ENCODE data around the gene SPPL3.
"Not testable (repeated sequence)": the region's sequence is repeated elsewhere in the genome, so short reads cannot be mapped to it uniquely, and the experiment has no call there.

The SPPL3 gene

GRCh38 chr12:120839503-120839902, 64.7 kb downstream of the SPPL3 start:
- H4K20me1 ChIP-seq (ENCODE audit: insufficient read depth) = no peaks in the 10 kb centered on the region
- H2AFZ ChIP-seq (ENCODE audit: low read depth) = no peak overlapping the region
- H3K27ac ChIP-seq = no peak overlapping the region
- no peaks in the 10 kb centered on the region for H3K27me3 ChIP-seq (ENCODE audit: insufficient read depth, low read depth)
- H3K79me2 ChIP-seq (ENCODE audit: insufficient read depth, low read depth) = 0 out of 2 replicates have a peak, but pooled peaks cover 7% of the 10 kb centered on the region
- H3K9ac ChIP-seq = no peak overlapping the region
- H3K4me2 ChIP-seq = no peak overlapping the region
- peaks cover 47% of the 10 kb centered on the region for H3K4me1 ChIP-seq (ENCODE audit: low read depth, poor library complexity, severe bottlenecking)
- H3K4me3 ChIP-seq (IDR thresholded peaks at IDR 0.05; ENCODE audit: insufficient read depth, low read depth, low read length) = no peak overlapping the region
- no peaks in the 10 kb centered on the region for H3K36me3 ChIP-seq (ENCODE audit: insufficient read depth)
- no peak for TF ChIP-seq CTCF (conservative IDR thresholded peaks at IDR 0.05; ENCODE audit: low read depth, low read length)

GRCh38 chr12:120838629-120839383, 65.4 kb downstream of the SPPL3 start:
- not testable (repeated sequence) for H3K4me3 ChIP-seq (IDR thresholded peaks at IDR 0.05; ENCODE audit: insufficient read depth, low read depth, low read length); H3K79me2 ChIP-seq (ENCODE audit: insufficient read depth, low read depth); H4K20me1 ChIP-seq (ENCODE audit: insufficient read depth)

GRCh38 chr12:120836114-120836684, 68.0 kb downstream of the SPPL3 start:
- Histone ChIP-seq H3K4me2 (peak overlapping the region; percentile 95; the same call in 1 of the 2 replicates), H3K79me2 (ENCODE audit: insufficient read depth, low read depth) (peaks cover 9% of the 10 kb centered on the region; the same call in 1 of the 2 replicates), H3K27ac (peak overlapping the region; percentile 74; the same call in 1 of the 2 replicates), H3K27me3 (ENCODE audit: insufficient read depth, low read depth) (no peaks in the 10 kb centered on the region), H2AFZ (ENCODE audit: low read depth) (no peak overlapping the region), H3K36me3 (ENCODE audit: insufficient read depth) (no peaks in the 10 kb centered on the region), H3K4me1 (ENCODE audit: low read depth, poor library complexity, severe bottlenecking) (peaks cover 60% of the 10 kb centered on the region), H3K4me3 (IDR thresholded peaks at IDR 0.05; ENCODE audit: insufficient read depth, low read depth, low read length) (no peak overlapping the region), H3K9ac (no peak overlapping the region), H4K20me1 (ENCODE audit: insufficient read depth) (no peaks in the 10 kb centered on the region)
- TF ChIP-seq CTCF (conservative IDR thresholded peaks at IDR 0.05; ENCODE audit: low read depth, low read length) = no peak

More at GRCh38 chr12:120838629-120839383, 65.4 kb downstream of the SPPL3 start:
- not testable (repeated sequence) for H3K27ac ChIP-seq; H2AFZ ChIP-seq (ENCODE audit: low read depth); H3K4me2 ChIP-seq; H3K36me3 ChIP-seq (ENCODE audit: insufficient read depth); H3K27me3 ChIP-seq (ENCODE audit: insufficient read depth, low read depth); H3K9ac ChIP-seq
- H3K4me1 ChIP-seq (ENCODE audit: low read depth, poor library complexity, severe bottlenecking) = peaks cover 52% of the 10 kb centered on the region

- H3K27ac ChIP-seq = peak overlapping the region; percentile 74; the same call in 1 of the 2 replicates
- H3K4me3 ChIP-seq (IDR thresholded peaks at IDR 0.05; ENCODE audit: insufficient read depth, low read depth, low read length) = no peak overlapping the region
- H3K4me2 ChIP-seq = peak overlapping the region; percentile 95; the same call in 1 of the 2 replicates
- H3K4me1 ChIP-seq (ENCODE audit: low read depth, poor library complexity, severe bottlenecking) = peaks cover 63% of the 10 kb centered on the region
- H3K27me3 ChIP-seq (ENCODE audit: insufficient read depth, low read depth) = no peaks in the 10 kb centered on the region
- no peaks in the 10 kb centered on the region for H4K20me1 ChIP-seq (ENCODE audit: insufficient read depth)
- no peaks in the 10 kb centered on the region for H3K36me3 ChIP-seq (ENCODE audit: insufficient read depth)
- H3K9ac ChIP-seq = no peak overlapping the region
- no peak overlapping the region for H2AFZ ChIP-seq (ENCODE audit: low read depth)
- no peak for TF ChIP-seq CTCF (conservative IDR thresholded peaks at IDR 0.05; ENCODE audit: low read depth, low read length)
- peaks cover 9% of the 10 kb centered on the region; the same call in 1 of the 2 replicates for H3K79me2 ChIP-seq (ENCODE audit: insufficient read depth, low read depth)
Measured at GRCh38 chr12:120835657-120836056, 68.5 kb downstream of the SPPL3 start.

- no peak for TF ChIP-seq CTCF (conservative IDR thresholded peaks at IDR 0.05; ENCODE audit: low read depth, low read length)
- no peaks in the 10 kb centered on the region for H4K20me1 ChIP-seq (ENCODE audit: insufficient read depth)
- peak overlapping the region; percentile 74; the same call in 1 of the 2 replicates for H3K27ac ChIP-seq
- H2AFZ ChIP-seq (ENCODE audit: low read depth) = no peak overlapping the region
- no peak overlapping the region for H3K9ac ChIP-seq
- H3K4me2 ChIP-seq = peak overlapping the region; percentile 95
- no peaks in the 10 kb centered on the region for H3K36me3 ChIP-seq (ENCODE audit: insufficient read depth)
- no peak overlapping the region for H3K4me3 ChIP-seq (IDR thresholded peaks at IDR 0.05; ENCODE audit: insufficient read depth, low read depth, low read length)
- H3K79me2 ChIP-seq (ENCODE audit: insufficient read depth, low read depth) = peaks cover 9% of the 10 kb centered on the region; the same call in 1 of the 2 replicates
- no peaks in the 10 kb centered on the region for H3K27me3 ChIP-seq (ENCODE audit: insufficient read depth, low read depth)
- peaks cover 64% of the 10 kb centered on the region for H3K4me1 ChIP-seq (ENCODE audit: low read depth, poor library complexity, severe bottlenecking)
Measured at GRCh38 chr12:120835304-120835612, 68.9 kb downstream of the SPPL3 start.
